Measurements from ENCODE around the gene TXNRD2. TPM values are rescaled to one million over a fixed set of nuclear protein-coding genes. Genes with fewer than 3 reads are reported as not detected.

Gene TXNRD2
- total RNA-seq, 1 experiment from 2014 or later = 19.7 TPM

- H3K9ac ChIP-seq (ENCODE audit: low read length) = no peak overlapping the region
- H3K36me3 ChIP-seq (ENCODE audit: control insufficient read depth in 1 of 2, insufficient read depth in 2 of 2, low read length in 2 of 2) = peaks cover 3 to 6% of the 10 kb centered on the region in 2 experiments; a peak in 2 of 4 replicates
- H3K27me3 ChIP-seq (ENCODE audit: insufficient read depth, low read length) = no peaks in the 10 kb centered on the region
- peaks cover 10% of the 10 kb centered on the region for H3K79me2 ChIP-seq (ENCODE audit: insufficient read depth, low read length)
- ChIA-PET POLR2A (no interaction called here), RAD21 (ENCODE audit: low non-redundant PET in 1 of 2, low total read pairs in 2 of 2, uncharacterized antibody in 2 of 2, unreplicated experiment in 2 of 2) (no interaction called here), CTCF (no interaction called here)
- DNase-seq (ENCODE audit: low read depth, low spot score) = no peak
- no peaks in the 10 kb centered on the region for H4K20me1 ChIP-seq (ENCODE audit: insufficient read depth)
- no peaks in the 10 kb centered on the region for H3K9me2 ChIP-seq (ENCODE audit: insufficient read depth)
- no TSS peak for BruUV-seq (replicated peaks)
- H3K4me1 ChIP-seq (ENCODE audit: control insufficient read depth in 1 of 2, insufficient read depth in 2 of 2, low read length in 2 of 2) = peaks cover 26 to 39% of the 10 kb centered on the region in 2 experiments
- TF ChIP-seq ZBTB33 (IDR thresholded peaks at IDR 0.05; ENCODE audit: extremely low read depth, insufficient replicate concordance, low read length) (no peak), CEBPB (IDR thresholded peaks at IDR 0.05; ENCODE audit: low read depth) (no peak), CBX3 (IDR thresholded peaks at IDR 0.05; ENCODE audit: low read depth) (no peak), YY1 (IDR thresholded peaks at IDR 0.05; ENCODE audit: extremely low read depth, insufficient replicate concordance, low read depth, low read length) (no peak), EGR1 (IDR thresholded peaks at IDR 0.05; ENCODE audit: low read depth) (no peak), SP1 (IDR thresholded peaks at IDR 0.05; ENCODE audit: low read depth) (no peak), POLR2AphosphoS5 (IDR thresholded peaks at IDR 0.05; ENCODE audit: low read depth, low read length) (no peak), POLR2A (IDR thresholded peaks at IDR 0.05; ENCODE audit: borderline replicate concordance, extremely low read depth, insufficient read depth, insufficient read length) (no peak), FOSL1 (IDR thresholded peaks at IDR 0.05; ENCODE audit: low read depth) (no peak), ATF3 (IDR thresholded peaks at IDR 0.05) (no peak), ZNF274 (IDR thresholded peaks at IDR 0.05; ENCODE audit: low read depth, low read length) (no peak), TCF7L2 (IDR thresholded peaks at IDR 0.05; ENCODE audit: borderline replicate concordance, extremely low read depth, insufficient read depth, insufficient read length) (no peak)
- H3K4me2 ChIP-seq (ENCODE audit: low read length) = no peak overlapping the region
- H3K9me3 ChIP-seq (ENCODE audit: control insufficient read depth in 1 of 2, insufficient read depth in 1 of 2, low read depth in 1 of 2, low read length in 2 of 2) = no peaks in the 10 kb centered on the region
- no peak overlapping the region for H2AFZ ChIP-seq (ENCODE audit: low read depth, low read length, poor library complexity, severe bottlenecking)
- H3K27ac ChIP-seq (ENCODE audit: low read depth, low read length) = no peak overlapping the region
- ATAC-seq = no peak
- H3K4me3 ChIP-seq (replicated peaks in 1 of 2; ENCODE audit: low read depth in 1 of 2, low read length in 2 of 2) = no peak overlapping the region
- intact Hi-C loops (cut with micrococcal nuclease) = no loop called here
Measured at GRCh38 chr22:19978748-19979147, 37.1 kb upstream of the TXNRD2 start.

All from HCT116 (cell line).